Large intestine (tissue), 1 donor: ENCODE measurements around the gene OR5AS1. TPM values are rescaled to one million over a fixed set of nuclear protein-coding genes. Genes with fewer than 3 reads are reported as not detected.

ENCODE experiments used
- polyA plus RNA-seq: library from polyadenylated mRNA; unstranded; fragments of 120-200 nt; gene quantifications from one replicate; pipeline ENCODE4 v1.2.1, GENCODE V29; 2013

The OR5AS1 gene
- polyA plus RNA-seq, 1 donor = not detected

Other genes with a start within 250 kb of the OR5AS1 start
- gene OR5D14, start 232.1 kb upstream of the OR5AS1 start, polyA plus RNA-seq = not detected
- not detected for gene OR5L1, start 216.3 kb upstream of the OR5AS1 start, polyA plus RNA-seq
- not detected for gene OR5D18, start 208.0 kb upstream of the OR5AS1 start, polyA plus RNA-seq
- not detected for gene OR5L2, start 200.4 kb upstream of the OR5AS1 start, polyA plus RNA-seq
- gene OR5D16, start 188.9 kb upstream of the OR5AS1 start, polyA plus RNA-seq = not detected
- not detected for gene TRIM51, start 144.4 kb upstream of the OR5AS1 start, polyA plus RNA-seq
- not detected for gene OR5W2, start 113.1 kb upstream of the OR5AS1 start, polyA plus RNA-seq
- gene OR5I1, start 91.3 kb upstream of the OR5AS1 start, polyA plus RNA-seq = not detected
- gene OR10AG1, start 57.7 kb upstream of the OR5AS1 start, polyA plus RNA-seq = not detected
- gene OR5F1, start 33.0 kb upstream of the OR5AS1 start, polyA plus RNA-seq = not detected
- gene OR8I2, start 65.7 kb downstream of the OR5AS1 start, polyA plus RNA-seq = not detected
- not detected for gene OR8H2, start 76.0 kb downstream of the OR5AS1 start, polyA plus RNA-seq
- gene OR8H3, start 94.7 kb downstream of the OR5AS1 start, polyA plus RNA-seq = not detected
- gene OR8J3, start 112.5 kb downstream of the OR5AS1 start, polyA plus RNA-seq = not detected
- gene OR8K5, start 132.7 kb downstream of the OR5AS1 start, polyA plus RNA-seq = not detected
- gene OR5J2, start 149.0 kb downstream of the OR5AS1 start, polyA plus RNA-seq = not detected
- not detected for gene OR5T2, start 206.6 kb downstream of the OR5AS1 start, polyA plus RNA-seq
- gene OR5T3, start 224.6 kb downstream of the OR5AS1 start, polyA plus RNA-seq = not detected
- gene OR5T1, start 246.5 kb downstream of the OR5AS1 start, polyA plus RNA-seq = not detected